HepG2 (cell line): ENCODE measurements around the gene RPL18. TPM values are rescaled to one million over a fixed set of nuclear protein-coding genes. Genes with fewer than 3 reads are reported as not detected.
A peak's percentile ranks its signal among the peaks of the same experiment; 100 is the strongest.

ENCODE experiments used
- CERS6 ChIP-seq: sonication (generic); formaldehyde crosslinking; IDR thresholded peaks from 2 replicates; pipeline ENCODE4 v1.5.0; 2020; ENCODE audit warnings: missing genetic modification reagents
- GATA4 ChIP-seq: sonication (generic); IDR thresholded peaks from 2 replicates; pipeline ENCODE4 v1.6.1; 2016; ENCODE audit warnings: antibody characterized with exemption, low read depth, borderline replicate concordance
- HNRNPLL ChIP-seq: fragments of 200-400 bp; formaldehyde crosslinking; IDR thresholded peaks from 2 replicates; pipeline ENCODE4 v1.6.1; 2017; ENCODE audit warnings: mild to moderate bottlenecking, low read depth, low read length; ENCODE audit not compliant: poor library complexity, severe bottlenecking
- HOMEZ ChIP-seq: IDR thresholded peaks from 2 replicates; pipeline ENCODE4 v1.6.1; 2016; ENCODE audit warnings: low read depth
- KDM3A ChIP-seq: IDR thresholded peaks from 2 replicates; pipeline ENCODE4 v1.6.1; 2018; ENCODE audit warnings: low read depth, missing compliant biosample characterization
- NFKB2 ChIP-seq: sonication (generic); formaldehyde crosslinking; IDR thresholded peaks from 2 replicates; pipeline ENCODE4 v1.4.0; 2020; ENCODE audit warnings: missing genetic modification reagents, borderline replicate concordance
- NFRKB ChIP-seq: fragments of 450-650 bp; IDR thresholded peaks from 2 replicates; pipeline ENCODE4 v1.6.1; 2017
- NR2F6 ChIP-seq, 2 experiments: IDR thresholded peaks; 2 replicates each; pipeline ENCODE4 v1.6.1; 2016; ENCODE audit warnings: antibody characterized with exemption in 1 of 2, mild to moderate bottlenecking in 1 of 2
- POLR2AphosphoS5 ChIP-seq: IDR thresholded peaks from 2 replicates; pipeline ENCODE4 v1.6.1; 2012; ENCODE audit warnings: low read depth, low read length
- PPARG ChIP-seq: conservative IDR thresholded peaks from 2 replicates; pipeline ENCODE4 v1.6.1; 2016; ENCODE audit warnings: missing biosample characterization, missing genetic modification reagents
- SMYD3 ChIP-seq: sonication (generic); formaldehyde crosslinking; IDR thresholded peaks from 2 replicates; pipeline ENCODE4 v1.8.1; 2023; ENCODE audit warnings: mild to moderate bottlenecking, missing genetic modification reagents
- SOX5 ChIP-seq: IDR thresholded peaks from 2 replicates; pipeline ENCODE4 v1.6.1; 2016; ENCODE audit warnings: borderline replicate concordance
- ZFP36 ChIP-seq: fragments of 150-350 bp; IDR thresholded peaks from 2 replicates; pipeline ENCODE4 v1.6.1; 2018; ENCODE audit warnings: borderline replicate concordance, low read length, low read depth; ENCODE audit not compliant: partially characterized antibody
- ZNF138 ChIP-seq: sonication (generic); formaldehyde crosslinking; IDR thresholded peaks from 2 replicates; pipeline ENCODE4 v1.5.0; 2020; ENCODE audit warnings: mild to moderate bottlenecking, low read depth, missing genetic modification reagents
- ZNF317 ChIP-seq: sonication (generic); formaldehyde crosslinking; IDR thresholded peaks from 2 replicates; pipeline ENCODE4 v1.5.0; 2020; ENCODE audit warnings: mild to moderate bottlenecking, missing genetic modification reagents
- ZNF501 ChIP-seq: sonication (generic); formaldehyde crosslinking; IDR thresholded peaks from 2 replicates; pipeline ENCODE4 v1.5.1; 2020; ENCODE audit warnings: mild to moderate bottlenecking, moderate library complexity, missing genetic modification reagents
- ZNF816 ChIP-seq: sonication (generic); formaldehyde crosslinking; IDR thresholded peaks from 2 replicates; pipeline ENCODE4 v1.8.0; 2022; ENCODE audit warnings: missing genetic modification reagents, mild to moderate bottlenecking, borderline replicate concordance
- polyA plus RNA-seq, 8 experiments: library from polyadenylated mRNA; depleted of rRNA in 3 of 8; stranded (reverse) in 7 of 8; unstranded in 1 of 8; fragments of >200 nt; fragmentation: Illumina TruSeq in 4 of 8; extraction: Trizol in 4 of 8; gene quantifications; 2 replicates each; pipeline versions ENCODE4 v1.2.1 to v1.2.3, GENCODE V29; 2011 to 2016; ENCODE audit warnings: low read depth in 4 of 8, missing spikeins in 1 of 8, mixed read lengths in 1 of 8; ENCODE audit not compliant: insufficient read depth in 1 of 8
- total RNA-seq, 5 experiments: library from RNA; depleted of rRNA; stranded (reverse); fragments of >200 nt; fragmentation: Illumina TruSeq; extraction: Trizol; gene quantifications; 2 replicates each; pipeline ENCODE4 v1.2.3, GENCODE V29; 2016; ENCODE audit warnings: low read depth in 1 of 5
- TF ChIP-seq, protein P1 (sequence below): IDR thresholded peaks from 2 replicates; pipeline ENCODE4 v1.6.1; 2012; ENCODE audit warnings: low read depth, low read length, improper control_type of control experiment
- TF ChIP-seq, protein P2 (sequence below): IDR thresholded peaks from 2 replicates; pipeline ENCODE4 v1.4.0; 2020; ENCODE audit warnings: mild to moderate bottlenecking, missing genetic modification reagents
- TF ChIP-seq, protein P3 (sequence below): sonication (generic); formaldehyde crosslinking; IDR thresholded peaks from 2 replicates; pipeline ENCODE4 v1.4.0; 2020; ENCODE audit warnings: missing genetic modification reagents

Gene RPL18
- total and polyA plus RNA-seq, 2 of the 13 experiments (the other 11 are each of a cell fraction or from before 2014, with no cell fraction given), result 1,485 to 1,639 TPM

- TF ChIP-seq HNRNPLL (peak; percentile 44), ZNF816 (CRISPR knock-in tag) (no peak), ZFP36 (no peak), POLR2AphosphoS5 (no peak), ZNF317 (no peak), HOMEZ (CRISPR knock-in tag) (no peak), ZNF501 (CRISPR knock-in tag) (0 out of 2 replicates have a peak, but pooled peaks have one; percentile 27), SOX5 (CRISPR knock-in tag) (peak; percentile 11; the same call in 1 of the 2 replicates), KDM3A (CRISPR knock-in tag) (peak; percentile 47; the same call in 1 of the 2 replicates), ZNF138 (CRISPR knock-in tag) (no peak), NR2F6 (IDR thresholded peaks at IDR 0.05) (no peak), NR2F6 (CRISPR knock-in tag; IDR thresholded peaks at IDR 0.05) (0 out of 2 replicates have a peak, but pooled peaks have one; percentile 32), PPARG (CRISPR knock-in tag) (no peak), CERS6 (CRISPR knock-in tag) (no peak), NFKB2 (CRISPR knock-in tag) (no peak; the same call in 1 of the 2 replicates), NFRKB (no peak), SMYD3 (CRISPR knock-in tag) (no peak), GATA4 (no peak)
- TF ChIP-seq, protein P1, sequence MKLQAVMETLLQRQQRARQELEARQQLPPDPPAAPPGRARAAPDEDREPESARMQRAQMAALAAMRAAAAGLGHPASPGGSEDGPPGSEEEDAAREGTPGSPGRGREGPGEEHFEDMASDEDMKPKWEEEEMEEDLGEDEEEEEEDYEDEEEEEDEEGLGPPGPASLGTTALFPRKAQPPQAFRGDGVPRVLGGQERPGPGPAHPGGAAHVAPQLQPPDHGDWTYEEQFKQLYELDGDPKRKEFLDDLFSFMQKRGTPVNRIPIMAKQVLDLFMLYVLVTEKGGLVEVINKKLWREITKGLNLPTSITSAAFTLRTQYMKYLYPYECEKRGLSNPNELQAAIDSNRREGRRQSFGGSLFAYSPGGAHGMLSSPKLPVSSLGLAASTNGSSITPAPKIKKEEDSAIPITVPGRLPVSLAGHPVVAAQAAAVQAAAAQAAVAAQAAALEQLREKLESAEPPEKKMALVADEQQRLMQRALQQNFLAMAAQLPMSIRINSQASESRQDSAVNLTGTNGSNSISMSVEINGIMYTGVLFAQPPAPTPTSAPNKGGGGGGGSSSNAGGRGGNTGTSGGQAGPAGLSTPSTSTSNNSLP, result no peak
- TF ChIP-seq, protein P2, sequence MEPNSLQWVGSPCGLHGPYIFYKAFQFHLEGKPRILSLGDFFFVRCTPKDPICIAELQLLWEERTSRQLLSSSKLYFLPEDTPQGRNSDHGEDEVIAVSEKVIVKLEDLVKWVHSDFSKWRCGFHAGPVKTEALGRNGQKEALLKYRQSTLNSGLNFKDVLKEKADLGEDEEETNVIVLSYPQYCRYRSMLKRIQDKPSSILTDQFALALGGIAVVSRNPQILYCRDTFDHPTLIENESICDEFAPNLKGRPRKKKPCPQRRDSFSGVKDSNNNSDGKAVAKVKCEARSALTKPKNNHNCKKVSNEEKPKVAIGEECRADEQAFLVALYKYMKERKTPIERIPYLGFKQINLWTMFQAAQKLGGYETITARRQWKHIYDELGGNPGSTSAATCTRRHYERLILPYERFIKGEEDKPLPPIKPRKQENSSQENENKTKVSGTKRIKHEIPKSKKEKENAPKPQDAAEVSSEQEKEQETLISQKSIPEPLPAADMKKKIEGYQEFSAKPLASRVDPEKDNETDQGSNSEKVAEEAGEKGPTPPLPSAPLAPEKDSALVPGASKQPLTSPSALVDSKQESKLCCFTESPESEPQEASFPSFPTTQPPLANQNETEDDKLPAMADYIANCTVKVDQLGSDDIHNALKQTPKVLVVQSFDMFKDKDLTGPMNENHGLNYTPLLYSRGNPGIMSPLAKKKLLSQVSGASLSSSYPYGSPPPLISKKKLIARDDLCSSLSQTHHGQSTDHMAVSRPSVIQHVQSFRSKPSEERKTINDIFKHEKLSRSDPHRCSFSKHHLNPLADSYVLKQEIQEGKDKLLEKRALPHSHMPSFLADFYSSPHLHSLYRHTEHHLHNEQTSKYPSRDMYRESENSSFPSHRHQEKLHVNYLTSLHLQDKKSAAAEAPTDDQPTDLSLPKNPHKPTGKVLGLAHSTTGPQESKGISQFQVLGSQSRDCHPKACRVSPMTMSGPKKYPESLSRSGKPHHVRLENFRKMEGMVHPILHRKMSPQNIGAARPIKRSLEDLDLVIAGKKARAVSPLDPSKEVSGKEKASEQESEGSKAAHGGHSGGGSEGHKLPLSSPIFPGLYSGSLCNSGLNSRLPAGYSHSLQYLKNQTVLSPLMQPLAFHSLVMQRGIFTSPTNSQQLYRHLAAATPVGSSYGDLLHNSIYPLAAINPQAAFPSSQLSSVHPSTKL (CRISPR knock-in tag), result peak; percentile 53
- TF ChIP-seq, protein P3, sequence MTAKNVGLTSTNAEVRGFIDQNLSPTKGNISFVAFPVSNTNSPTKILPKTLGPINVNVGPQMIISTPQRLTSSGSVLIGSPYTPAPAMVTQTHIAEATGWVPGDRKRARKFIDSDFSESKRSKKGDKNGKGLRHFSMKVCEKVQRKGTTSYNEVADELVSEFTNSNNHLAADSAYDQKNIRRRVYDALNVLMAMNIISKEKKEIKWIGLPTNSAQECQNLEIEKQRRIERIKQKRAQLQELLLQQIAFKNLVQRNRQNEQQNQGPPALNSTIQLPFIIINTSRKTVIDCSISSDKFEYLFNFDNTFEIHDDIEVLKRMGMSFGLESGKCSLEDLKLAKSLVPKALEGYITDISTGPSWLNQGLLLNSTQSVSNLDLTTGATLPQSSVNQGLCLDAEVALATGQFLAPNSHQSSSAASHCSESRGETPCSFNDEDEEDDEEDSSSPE, result 0 out of 2 replicates have a peak, but pooled peaks have one; percentile 43
These were observed 30.1 kb downstream of the RPL18 start (continued) for GRCh38 chr19:48588670-48589401.
